Stimulated activated CD8-positive, alpha-beta memory T cell treated with anti-CD3 and anti-CD28 coated beads, Interleukin-12 subunit alpha, Interleukin-12 subunit beta, amount 100 ng/mL, for 24 hours (primary cell): ENCODE results near the gene CTXND2.

Experiments
- DNase-seq: peaks from one replicate; pipeline ENCODE4 v3.0.0-alpha.2; 2020; ENCODE audit errors: extremely low read depth

Gene CTXND2

GRCh38 chr1:150961756-150962155 lies 74.8 kb downstream of the CTXND2 start:
- DNase-seq, result no peak
